Measurements from ENCODE around the gene TSHZ2. TPM values are rescaled to one million over a fixed set of nuclear protein-coding genes. Genes with fewer than 3 reads are reported as not detected.

Gene TSHZ2
- polyA plus RNA-seq (2012; ENCODE audit: missing spikeins), result 0.02 TPM

- FAIRE-seq, result no peak
- DNase-seq (ENCODE audit: insufficient read length), result no peak
Observed at GRCh38 chr20:52972190-52972937, at the start of gene TSHZ2. Gene TSHZ2 (plus strand): TSS chr20:52972358. CDS start chr20:52973294, 936 bp downstream.

GRCh38 chr20:52922436-52922835 is 49.7 kb upstream of the TSHZ2 start:
- FAIRE-seq (no peak), DNase-seq (ENCODE audit: insufficient read length) (no peak)
- TF ChIP-seq TAF1 (IDR thresholded peaks at IDR 0.05; ENCODE audit: borderline replicate concordance, low read depth, low read length) (no peak), POLR2A (IDR thresholded peaks at IDR 0.05; ENCODE audit: low read depth, low read length) (no peak), POLR2AphosphoS5 (IDR thresholded peaks at IDR 0.05; ENCODE audit: low read depth, low read length) (no peak)

More at GRCh38 chr20:52972190-52972937, at the start of gene TSHZ2:
- TF ChIP-seq TAF1 (IDR thresholded peaks at IDR 0.05; ENCODE audit: borderline replicate concordance, low read depth, low read length) (no peak), POLR2A (IDR thresholded peaks at IDR 0.05; ENCODE audit: low read depth, low read length) (no peak), POLR2AphosphoS5 (IDR thresholded peaks at IDR 0.05; ENCODE audit: low read depth, low read length) (no peak)

- FAIRE-seq (no peak), DNase-seq (ENCODE audit: insufficient read length) (no peak)
- no peak for TF ChIP-seq POLR2AphosphoS5 (IDR thresholded peaks at IDR 0.05; ENCODE audit: low read depth, low read length)
- TF ChIP-seq POLR2A (IDR thresholded peaks at IDR 0.05; ENCODE audit: low read depth, low read length), result no peak
- no peak for TF ChIP-seq TAF1 (IDR thresholded peaks at IDR 0.05; ENCODE audit: borderline replicate concordance, low read depth, low read length)
Observed at GRCh38 chr20:52923123-52923937, 48.8 kb upstream of the TSHZ2 start.

GRCh38 chr20:52924411-52925271 is 47.5 kb upstream of the TSHZ2 start:
- no peak for FAIRE-seq
- no peak for DNase-seq (ENCODE audit: insufficient read length)
- no peak for TF ChIP-seq POLR2A (IDR thresholded peaks at IDR 0.05; ENCODE audit: low read depth, low read length)
- TF ChIP-seq POLR2AphosphoS5 (IDR thresholded peaks at IDR 0.05; ENCODE audit: low read depth, low read length), result no peak
- no peak for TF ChIP-seq TAF1 (IDR thresholded peaks at IDR 0.05; ENCODE audit: borderline replicate concordance, low read depth, low read length)

- TF ChIP-seq POLR2AphosphoS5 (IDR thresholded peaks at IDR 0.05; ENCODE audit: low read depth, low read length) (no peak), TAF1 (IDR thresholded peaks at IDR 0.05; ENCODE audit: borderline replicate concordance, low read depth, low read length) (no peak), POLR2A (IDR thresholded peaks at IDR 0.05; ENCODE audit: low read depth, low read length) (no peak)
- DNase-seq (ENCODE audit: insufficient read length), result no peak
- FAIRE-seq, result no peak
Observed at GRCh38 chr20:52926505-52926904, 45.7 kb upstream of the TSHZ2 start.

- FAIRE-seq, result no peak
- DNase-seq (ENCODE audit: insufficient read length), result no peak
- TF ChIP-seq POLR2AphosphoS5 (IDR thresholded peaks at IDR 0.05; ENCODE audit: low read depth, low read length) (no peak), POLR2A (IDR thresholded peaks at IDR 0.05; ENCODE audit: low read depth, low read length) (no peak), TAF1 (IDR thresholded peaks at IDR 0.05; ENCODE audit: borderline replicate concordance, low read depth, low read length) (no peak)
Observed at GRCh38 chr20:52933867-52934266, 38.3 kb upstream of the TSHZ2 start.

- DNase-seq (ENCODE audit: insufficient read length) (no peak), FAIRE-seq (no peak)
- TF ChIP-seq POLR2AphosphoS5 (IDR thresholded peaks at IDR 0.05; ENCODE audit: low read depth, low read length) (no peak), TAF1 (IDR thresholded peaks at IDR 0.05; ENCODE audit: borderline replicate concordance, low read depth, low read length) (no peak), POLR2A (IDR thresholded peaks at IDR 0.05; ENCODE audit: low read depth, low read length) (no peak)
Observed at GRCh38 chr20:52936351-52937340, 35.5 kb upstream of the TSHZ2 start.

- FAIRE-seq (no peak), DNase-seq (ENCODE audit: insufficient read length) (no peak)
- no peak for TF ChIP-seq TAF1 (IDR thresholded peaks at IDR 0.05; ENCODE audit: borderline replicate concordance, low read depth, low read length)
- TF ChIP-seq POLR2A (IDR thresholded peaks at IDR 0.05; ENCODE audit: low read depth, low read length), result no peak
- no peak for TF ChIP-seq POLR2AphosphoS5 (IDR thresholded peaks at IDR 0.05; ENCODE audit: low read depth, low read length)
Observed at GRCh38 chr20:52937591-52938100, 34.5 kb upstream of the TSHZ2 start.

GRCh38 chr20:52939141-52939540 is 33.0 kb upstream of the TSHZ2 start:
- DNase-seq (ENCODE audit: insufficient read length) (no peak), FAIRE-seq (no peak)
- no peak for TF ChIP-seq TAF1 (IDR thresholded peaks at IDR 0.05; ENCODE audit: borderline replicate concordance, low read depth, low read length)
- no peak for TF ChIP-seq POLR2A (IDR thresholded peaks at IDR 0.05; ENCODE audit: low read depth, low read length)
- no peak for TF ChIP-seq POLR2AphosphoS5 (IDR thresholded peaks at IDR 0.05; ENCODE audit: low read depth, low read length)

GRCh38 chr20:52941808-52942207 is 30.4 kb upstream of the TSHZ2 start:
- TF ChIP-seq TAF1 (IDR thresholded peaks at IDR 0.05; ENCODE audit: borderline replicate concordance, low read depth, low read length) (no peak), POLR2A (IDR thresholded peaks at IDR 0.05; ENCODE audit: low read depth, low read length) (no peak), POLR2AphosphoS5 (IDR thresholded peaks at IDR 0.05; ENCODE audit: low read depth, low read length) (no peak)
- no peak for FAIRE-seq
- DNase-seq (ENCODE audit: insufficient read length), result no peak

All from GM12892 (cell line).